PC-9 (cell line): ENCODE results near the gene COPZ2.

Source experiments
- EZH2 ChIP-seq: fragments of 200-600 bp; sonication (generic); IDR thresholded peaks from 2 replicates; pipeline ENCODE4 v1.8.0; 2017; ENCODE audit warnings: antibody characterized with exemption, low read depth
- TF ChIP-seq, protein P1 (sequence below): fragments of 200-600 bp; sonication (generic); conservative IDR thresholded peaks from 2 replicates; pipeline ENCODE4 v1.6.1; 2017; ENCODE audit warnings: mixed run types, antibody characterized with exemption, mild to moderate bottlenecking, moderate library complexity

DNA sequence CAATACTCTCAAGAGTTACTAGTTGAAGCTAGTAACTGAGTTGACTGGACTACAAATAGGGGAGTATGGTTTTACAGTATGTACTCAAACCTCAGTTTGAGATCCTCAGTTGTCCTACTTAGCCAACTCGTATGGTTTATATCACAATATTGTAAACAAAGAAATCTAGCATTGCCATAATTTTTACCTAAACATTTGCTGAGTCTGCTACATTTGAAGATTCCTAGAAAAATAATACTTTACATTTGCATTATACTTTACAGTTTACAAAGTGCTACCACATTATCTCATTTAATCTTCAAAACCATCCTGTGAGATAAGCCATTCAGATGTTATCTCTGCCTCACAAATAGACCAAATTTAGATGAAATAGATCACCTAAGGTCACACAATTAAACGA lies 47.3 kb upstream of the COPZ2 start:
- TF ChIP-seq, protein P1, sequence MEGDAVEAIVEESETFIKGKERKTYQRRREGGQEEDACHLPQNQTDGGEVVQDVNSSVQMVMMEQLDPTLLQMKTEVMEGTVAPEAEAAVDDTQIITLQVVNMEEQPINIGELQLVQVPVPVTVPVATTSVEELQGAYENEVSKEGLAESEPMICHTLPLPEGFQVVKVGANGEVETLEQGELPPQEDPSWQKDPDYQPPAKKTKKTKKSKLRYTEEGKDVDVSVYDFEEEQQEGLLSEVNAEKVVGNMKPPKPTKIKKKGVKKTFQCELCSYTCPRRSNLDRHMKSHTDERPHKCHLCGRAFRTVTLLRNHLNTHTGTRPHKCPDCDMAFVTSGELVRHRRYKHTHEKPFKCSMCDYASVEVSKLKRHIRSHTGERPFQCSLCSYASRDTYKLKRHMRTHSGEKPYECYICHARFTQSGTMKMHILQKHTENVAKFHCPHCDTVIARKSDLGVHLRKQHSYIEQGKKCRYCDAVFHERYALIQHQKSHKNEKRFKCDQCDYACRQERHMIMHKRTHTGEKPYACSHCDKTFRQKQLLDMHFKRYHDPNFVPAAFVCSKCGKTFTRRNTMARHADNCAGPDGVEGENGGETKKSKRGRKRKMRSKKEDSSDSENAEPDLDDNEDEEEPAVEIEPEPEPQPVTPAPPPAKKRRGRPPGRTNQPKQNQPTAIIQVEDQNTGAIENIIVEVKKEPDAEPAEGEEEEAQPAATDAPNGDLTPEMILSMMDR, result no peak
- TF ChIP-seq EZH2, result no peak
